OCI-LY1 (cell line): Measurements from ENCODE around the gene EXOC6.

ENCODE experiments used
- CTCF ChIP-seq: fragments of 200-600 bp; sonication (generic), shearing (Covaris generic); IDR thresholded peaks from 2 replicates; pipeline ENCODE4 v1.5.1; 2017; ENCODE audit warnings: mild to moderate bottlenecking, antibody characterized with exemption, low read length, moderate library complexity, mixed read lengths
- EZH2 ChIP-seq: fragments of 200-600 bp; sonication (generic), shearing (Covaris generic); IDR thresholded peaks from 2 replicates; pipeline ENCODE4 v1.8.0; 2017; ENCODE audit warnings: borderline replicate concordance, mixed run types, mild to moderate bottlenecking, antibody characterized with exemption, low read length, moderate library complexity, mixed read lengths

- TF ChIP-seq CTCF (no peak), EZH2 (no peak)
Observed at GRCh38 chr10:92850185-92850584, 1.9 kb downstream of the EXOC6 start.
